HUES64 (cell line): ENCODE results near the gene PLD2. TPM values are rescaled to one million over a fixed set of nuclear protein-coding genes. Genes with fewer than 3 reads are reported as not detected.
A peak's percentile ranks its signal among the peaks of the same experiment; 100 is the strongest.

Experiments used
- H3K27ac ChIP-seq: 2 replicates; pipeline ENCODE4 v1.7.0; 2013; ENCODE audit warnings: low read depth, low read length, inconsistent platforms
- H3K27me3 ChIP-seq: 2 replicates; pipeline ENCODE4 v1.6.1; 2013; ENCODE audit warnings: mild to moderate bottlenecking, low read length; ENCODE audit not compliant: insufficient read depth
- H3K36me3 ChIP-seq: 2 replicates; pipeline ENCODE4 v1.6.1; 2013; ENCODE audit warnings: mild to moderate bottlenecking, low read length; ENCODE audit not compliant: insufficient read depth
- H3K4me1 ChIP-seq: 2 replicates; pipeline ENCODE4 v1.6.1; 2013; ENCODE audit warnings: mild to moderate bottlenecking, low read length, moderate library complexity; ENCODE audit not compliant: insufficient read depth
- H3K4me3 ChIP-seq: 2 replicates; pipeline ENCODE4 v1.5.1; 2013; ENCODE audit warnings: mild to moderate bottlenecking, low read length, moderate library complexity
- H3K9ac ChIP-seq: 2 replicates; pipeline ENCODE4 v1.6.1; 2013; ENCODE audit warnings: mild to moderate bottlenecking, low read depth, low read length
- H3K9me3 ChIP-seq: 2 replicates; pipeline ENCODE4 v1.6.1; 2013; ENCODE audit warnings: low read depth, low read length; ENCODE audit not compliant: insufficient read depth
- WGBS: fragments of 150-250, 120-280 bp; methylation state at CpG from one replicate; pipeline ENCODE4 v1.1.7; 2013; ENCODE audit warnings: missing lambda C conversion rate; 5-methylcytosine and 5-hydroxymethylcytosine counted together
- polyA plus RNA-seq, 2 experiments: library from polyadenylated mRNA; stranded (reverse); fragments of 50-300 nt; gene quantifications; one replicate each; pipeline ENCODE4 v1.2.3, GENCODE V29; 2013

The PLD2 gene
- polyA plus RNA-seq (2013, experiment 1 of 2) = 26.2 TPM
- 24.0 TPM for polyA plus RNA-seq (2013, experiment 2 of 2)

GRCh38 chr17:4806777-4807604 is at the start of gene PLD2:
PLD2 (plus strand) TSS chr17:4807152; CDS start chr17:4807773, 621 bp downstream.
- peak within 1 kb of the TSS; percentile 75 for H3K4me3 ChIP-seq
- H3K4me1 ChIP-seq = peaks cover 12% of the 10 kb centered on the region; the same call in 1 of the 2 replicates
- H3K27me3 ChIP-seq = no peaks in the 10 kb centered on the region
- no peaks in the 10 kb centered on the region for H3K9me3 ChIP-seq
- peak within 1 kb of the TSS; percentile 88 for H3K9ac ChIP-seq
- peak within 1 kb of the TSS; percentile 68; the same call in 1 of the 2 replicates for H3K27ac ChIP-seq
- WGBS = under 1% methylated on average over 106 of the region's 106 CpGs
- H3K36me3 ChIP-seq = peaks cover 27% of the 10 kb centered on the region

- WGBS = 94% methylated on average over 10 of the region's 10 CpGs
- no peak overlapping the region for H3K4me3 ChIP-seq
- no peaks in the 10 kb centered on the region for H3K27me3 ChIP-seq
- H3K4me1 ChIP-seq = no peaks in the 10 kb centered on the region
- H3K36me3 ChIP-seq = no peaks in the 10 kb centered on the region
- H3K9me3 ChIP-seq = no peaks in the 10 kb centered on the region
- no peak overlapping the region for H3K27ac ChIP-seq
- no peak overlapping the region for H3K9ac ChIP-seq
Observed at GRCh38 chr17:4759776-4760236, 47.1 kb upstream of the PLD2 start.

- H3K36me3 ChIP-seq = no peaks in the 10 kb centered on the region
- H3K9ac ChIP-seq = no peak overlapping the region
- no peaks in the 10 kb centered on the region for H3K9me3 ChIP-seq
- H3K4me1 ChIP-seq = no peaks in the 10 kb centered on the region
- no peaks in the 10 kb centered on the region for H3K27me3 ChIP-seq
- WGBS = 78% methylated on average over 2 of the region's 3 CpGs
- H3K4me3 ChIP-seq = no peak overlapping the region
- H3K27ac ChIP-seq = no peak overlapping the region
Observed at GRCh38 chr17:4764595-4764994, 42.4 kb upstream of the PLD2 start.

GRCh38 chr17:4766201-4766600 is 40.8 kb upstream of the PLD2 start:
- no peaks in the 10 kb centered on the region for H3K27me3 ChIP-seq
- no peaks in the 10 kb centered on the region for H3K9me3 ChIP-seq
- H3K4me1 ChIP-seq = no peaks in the 10 kb centered on the region
- no peak overlapping the region for H3K9ac ChIP-seq
- no peak overlapping the region for H3K27ac ChIP-seq
- H3K36me3 ChIP-seq = no peaks in the 10 kb centered on the region
- H3K4me3 ChIP-seq = no peak overlapping the region
- 96% methylated on average over 3 of the region's 3 CpGs for WGBS

GRCh38 chr17:4766723-4767122 is 40.2 kb upstream of the PLD2 start:
- Histone ChIP-seq H3K36me3 (no peaks in the 10 kb centered on the region), H3K4me3 (no peak overlapping the region), H3K4me1 (no peaks in the 10 kb centered on the region), H3K27me3 (no peaks in the 10 kb centered on the region), H3K27ac (no peak overlapping the region), H3K9me3 (no peaks in the 10 kb centered on the region), H3K9ac (no peak overlapping the region)
- WGBS = 97% methylated on average over 9 of the region's 9 CpGs

GRCh38 chr17:4768298-4768697 is 38.7 kb upstream of the PLD2 start:
- Histone ChIP-seq H3K27me3 (no peaks in the 10 kb centered on the region), H3K27ac (no peak overlapping the region), H3K9ac (no peak overlapping the region), H3K4me1 (no peaks in the 10 kb centered on the region), H3K36me3 (no peaks in the 10 kb centered on the region), H3K4me3 (no peak overlapping the region), H3K9me3 (no peaks in the 10 kb centered on the region)
- 90% methylated on average over 6 of the region's 6 CpGs for WGBS

GRCh38 chr17:4769628-4770027 is 37.3 kb upstream of the PLD2 start:
- Histone ChIP-seq H3K4me3 (no peak overlapping the region), H3K27me3 (no peaks in the 10 kb centered on the region), H3K4me1 (no peaks in the 10 kb centered on the region), H3K36me3 (no peaks in the 10 kb centered on the region), H3K27ac (no peak overlapping the region), H3K9ac (no peak overlapping the region), H3K9me3 (no peaks in the 10 kb centered on the region)
- 97% methylated on average over 2 of the region's 2 CpGs for WGBS

- no peak within 1 kb of the TSS for H3K9ac ChIP-seq
- no peaks in the 10 kb centered on the region for H3K27me3 ChIP-seq
- no peaks in the 10 kb centered on the region for H3K9me3 ChIP-seq
- H3K27ac ChIP-seq = no peak within 1 kb of the TSS
- no peaks in the 10 kb centered on the region for H3K4me1 ChIP-seq
- 86% methylated on average over 13 of the region's 13 CpGs for WGBS
- H3K36me3 ChIP-seq = no peaks in the 10 kb centered on the region
- no peak within 1 kb of the TSS for H3K4me3 ChIP-seq
Observed at GRCh38 chr17:4771519-4772234, 35.3 kb upstream of the PLD2 start, which contains the start of gene TM4SF5. TM4SF5 (plus strand) TSS chr17:4771886; CDS start chr17:4771923, 37 bp downstream.

GRCh38 chr17:4772235-4772613 is 34.7 kb upstream of the PLD2 start:
- no peaks in the 10 kb centered on the region for H3K27me3 ChIP-seq
- no peaks in the 10 kb centered on the region for H3K9me3 ChIP-seq
- H3K4me3 ChIP-seq = no peak overlapping the region
- no peaks in the 10 kb centered on the region for H3K4me1 ChIP-seq
- H3K36me3 ChIP-seq = no peaks in the 10 kb centered on the region
- no peak overlapping the region for H3K27ac ChIP-seq
- H3K9ac ChIP-seq = no peak overlapping the region
- 80% methylated on average over 10 of the region's 10 CpGs for WGBS

- H3K4me3 ChIP-seq = no peak overlapping the region
- H3K4me1 ChIP-seq = no peaks in the 10 kb centered on the region
- peaks cover 11% of the 10 kb centered on the region for H3K27me3 ChIP-seq
- H3K36me3 ChIP-seq = no peaks in the 10 kb centered on the region
- no peaks in the 10 kb centered on the region for H3K9me3 ChIP-seq
- 89% methylated on average over 9 of the region's 9 CpGs for WGBS
- H3K9ac ChIP-seq = no peak overlapping the region
- H3K27ac ChIP-seq = no peak overlapping the region
Observed at GRCh38 chr17:4777969-4778760, 28.8 kb upstream of the PLD2 start.
